ENCODE measurements around the gene SMG5.
A peak's percentile ranks its signal among the peaks of the same experiment; 100 is the strongest.

DNA sequence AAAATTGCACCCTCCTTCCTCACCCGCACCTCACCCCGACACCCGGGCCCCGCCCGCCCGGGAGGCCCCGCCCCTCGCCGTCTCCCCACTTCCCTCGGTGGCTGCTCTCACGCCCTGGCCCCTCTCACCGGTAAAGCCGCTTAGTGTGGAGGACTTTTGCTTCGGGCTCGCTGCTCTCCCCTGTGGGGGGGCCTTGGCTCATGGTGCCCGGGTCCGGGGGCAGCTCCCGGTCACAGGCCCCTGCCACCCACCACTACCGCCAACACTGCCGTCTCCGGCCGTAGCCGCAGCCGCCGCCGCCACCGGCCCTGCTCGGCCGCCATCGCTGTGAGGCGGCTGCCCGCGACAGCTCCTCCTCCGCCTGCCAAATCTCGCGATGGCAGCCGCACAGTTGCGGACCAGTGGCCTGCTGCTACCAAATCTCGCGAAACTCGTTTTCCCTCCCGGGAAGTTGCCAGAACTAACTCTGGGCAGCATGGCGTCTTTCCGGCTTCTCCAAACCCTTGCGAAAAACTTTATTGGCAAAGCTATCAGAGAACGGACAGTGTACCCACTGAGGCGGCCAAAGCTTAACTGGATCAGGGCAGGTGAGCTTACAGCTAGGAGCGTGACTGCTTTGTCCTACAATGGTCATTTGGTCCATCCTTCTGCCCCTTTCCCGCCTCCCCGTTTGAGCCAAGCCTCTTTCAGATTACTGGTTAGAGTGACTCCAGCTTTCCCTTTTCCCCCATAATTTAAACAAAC, at the start of gene SMG5:
- TF ChIP-seq TCF12 (IDR thresholded peaks at IDR 0.05; ENCODE audit: low read depth) (peak; percentile 83), CEBPB (IDR thresholded peaks at IDR 0.05) (no peak), EGR1 (IDR thresholded peaks at IDR 0.05) (peak; percentile 55; the same call in 1 of the 2 replicates), EP300 (IDR thresholded peaks at IDR 0.05; ENCODE audit: borderline replicate concordance) (peak; percentile 50; the same call in 1 of the 2 replicates), RAD21 (IDR thresholded peaks at IDR 0.05; ENCODE audit: low read depth) (no peak), TAF1 (IDR thresholded peaks at IDR 0.05; ENCODE audit: low read depth) (peak; percentile 93), ZBTB7A (IDR thresholded peaks at IDR 0.05; ENCODE audit: low read depth) (no peak)
- TF ChIP-seq, protein P1, sequence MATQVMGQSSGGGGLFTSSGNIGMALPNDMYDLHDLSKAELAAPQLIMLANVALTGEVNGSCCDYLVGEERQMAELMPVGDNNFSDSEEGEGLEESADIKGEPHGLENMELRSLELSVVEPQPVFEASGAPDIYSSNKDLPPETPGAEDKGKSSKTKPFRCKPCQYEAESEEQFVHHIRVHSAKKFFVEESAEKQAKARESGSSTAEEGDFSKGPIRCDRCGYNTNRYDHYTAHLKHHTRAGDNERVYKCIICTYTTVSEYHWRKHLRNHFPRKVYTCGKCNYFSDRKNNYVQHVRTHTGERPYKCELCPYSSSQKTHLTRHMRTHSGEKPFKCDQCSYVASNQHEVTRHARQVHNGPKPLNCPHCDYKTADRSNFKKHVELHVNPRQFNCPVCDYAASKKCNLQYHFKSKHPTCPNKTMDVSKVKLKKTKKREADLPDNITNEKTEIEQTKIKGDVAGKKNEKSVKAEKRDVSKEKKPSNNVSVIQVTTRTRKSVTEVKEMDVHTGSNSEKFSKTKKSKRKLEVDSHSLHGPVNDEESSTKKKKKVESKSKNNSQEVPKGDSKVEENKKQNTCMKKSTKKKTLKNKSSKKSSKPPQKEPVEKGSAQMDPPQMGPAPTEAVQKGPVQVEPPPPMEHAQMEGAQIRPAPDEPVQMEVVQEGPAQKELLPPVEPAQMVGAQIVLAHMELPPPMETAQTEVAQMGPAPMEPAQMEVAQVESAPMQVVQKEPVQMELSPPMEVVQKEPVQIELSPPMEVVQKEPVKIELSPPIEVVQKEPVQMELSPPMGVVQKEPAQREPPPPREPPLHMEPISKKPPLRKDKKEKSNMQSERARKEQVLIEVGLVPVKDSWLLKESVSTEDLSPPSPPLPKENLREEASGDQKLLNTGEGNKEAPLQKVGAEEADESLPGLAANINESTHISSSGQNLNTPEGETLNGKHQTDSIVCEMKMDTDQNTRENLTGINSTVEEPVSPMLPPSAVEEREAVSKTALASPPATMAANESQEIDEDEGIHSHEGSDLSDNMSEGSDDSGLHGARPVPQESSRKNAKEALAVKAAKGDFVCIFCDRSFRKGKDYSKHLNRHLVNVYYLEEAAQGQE (IDR thresholded peaks at IDR 0.05; ENCODE audit: low read depth): no peak

Data from Ishikawa (cell line).